H1 (cell line): ENCODE data around the gene STAT5A. TPM values are rescaled to one million over a fixed set of nuclear protein-coding genes. Genes with fewer than 3 reads are reported as not detected.

ENCODE experiments used
- CTCF ChIA-PET: fragments of 300-600 bp; sonication (Branson Sonifier 250); formaldehyde crosslinking; loops from one replicate; lab custom pipeline; 2021; ENCODE audit not compliant: partially characterized antibody; lab: Charles Lee
- POLR2A ChIA-PET: fragments of 300-600 bp; sonication (Branson Sonifier 250); formaldehyde crosslinking; loops from one replicate; lab custom pipeline; 2021; ENCODE audit warnings: inconsistent platforms; ENCODE audit not compliant: partially characterized antibody; lab: Charles Lee
- DNase-seq, 2 experiments: peaks; one replicate each; pipeline versions ENCODE4 v3.0.0 to v3.0.0-alpha.2; 2010 to 2022; ENCODE audit warnings: low spot score in 2 of 2, low read depth in 1 of 2, mixed read lengths in 1 of 2
- FAIRE-seq: peaks from 2 replicates; lab custom pipeline; 2011; peaks lifted over from hg19 to GRCh38; lab: Jason Lieb, UNC
- H2AFZ ChIP-seq: 2 replicates; pipeline ENCODE4 v1.8.1; 2012; ENCODE audit warnings: low read length, inconsistent platforms
- H2AK5ac ChIP-seq: 2 replicates; pipeline ENCODE4 v1.6.1; 2013; ENCODE audit warnings: low read depth, low read length
- H2BK120ac ChIP-seq: replicated peaks from 2 replicates; pipeline ENCODE3; 2013; ENCODE audit warnings: low read depth, low read length, inconsistent platforms
- H2BK12ac ChIP-seq: 2 replicates; pipeline ENCODE4 v1.6.1; 2013; ENCODE audit warnings: low read depth, low read length
- H2BK15ac ChIP-seq: 2 replicates; pipeline ENCODE4 v1.6.1; 2013; ENCODE audit warnings: low read length
- H2BK20ac ChIP-seq: 2 replicates; pipeline ENCODE4 v1.6.1; 2013; ENCODE audit warnings: low read length
- H2BK5ac ChIP-seq: 2 replicates; pipeline ENCODE4 v1.6.1; 2013; ENCODE audit warnings: low read depth, low read length
- H3K14ac ChIP-seq: 2 replicates; pipeline ENCODE4 v1.6.1; 2013; ENCODE audit warnings: inconsistent platforms; ENCODE audit not compliant: insufficient read length
- H3K18ac ChIP-seq: 2 replicates; pipeline ENCODE4 v1.6.1; 2013; ENCODE audit warnings: low read length; ENCODE audit errors: extremely low read depth
- H3K23ac ChIP-seq: 2 replicates; pipeline ENCODE4 v1.6.1; 2013; ENCODE audit warnings: inconsistent platforms; ENCODE audit not compliant: insufficient read length
- H3K23me2 ChIP-seq: 2 replicates; pipeline ENCODE4 v1.6.1; 2013; ENCODE audit warnings: low read depth, low read length
- H3K27ac ChIP-seq: 2 replicates; pipeline ENCODE4 v1.6.1; 2011; ENCODE audit warnings: low read depth, low read length, inconsistent platforms
- H3K27me3 ChIP-seq, 4 experiments: replicated peaks in 1 of 4; 1 replicate in 1 of 4; 2 replicates in 3 of 4; pipeline versions ENCODE4 v1.6.1 to v1.8.1; 2011 to 2013; ENCODE audit warnings: low read length in 3 of 4, mild to moderate bottlenecking in 3 of 4, inconsistent platforms in 2 of 4, mixed read lengths in 2 of 4, moderate library complexity in 1 of 4; ENCODE audit not compliant: control insufficient read depth in 3 of 4, insufficient read depth in 3 of 4; ENCODE audit errors: extremely low read depth in 1 of 4
- H3K36me3 ChIP-seq, 4 experiments: 2 replicates each; pipeline versions ENCODE4 v1.6.1 to v1.8.1; 2011 to 2013; ENCODE audit warnings: mild to moderate bottlenecking in 4 of 4, low read length in 3 of 4, moderate library complexity in 2 of 4, control low read depth in 1 of 4, inconsistent platforms in 1 of 4; ENCODE audit not compliant: insufficient read depth in 4 of 4, control insufficient read depth in 2 of 4
- H3K4ac ChIP-seq: replicated peaks from 2 replicates; pipeline ENCODE3; 2013; ENCODE audit warnings: low read length, low read depth, mixed read lengths, inconsistent platforms; ENCODE audit not compliant: insufficient read length
- H3K4me1 ChIP-seq, 4 experiments: replicated peaks in 1 of 4; 1 replicate in 1 of 4; 2 replicates in 3 of 4; pipeline versions ENCODE4 v1.6.1 to v1.8.1; 2011 to 2013; ENCODE audit warnings: low read length in 3 of 4, inconsistent platforms in 2 of 4, mixed read lengths in 1 of 4; ENCODE audit not compliant: insufficient read depth in 4 of 4, control insufficient read depth in 3 of 4
- H3K4me2 ChIP-seq, 2 experiments: 2 replicates each; pipeline versions ENCODE4 v1.6.1 to v1.8.1; 2011 to 2013; ENCODE audit warnings: low read depth in 2 of 2, low read length in 2 of 2, control low read depth in 1 of 2, inconsistent platforms in 1 of 2, mild to moderate bottlenecking in 1 of 2; ENCODE audit not compliant: insufficient read depth in 1 of 2
- H3K4me3 ChIP-seq, 4 experiments: fragments of 200-600, 300-600 bp in 1 of 4; sonication (generic), shearing (Covaris generic), sonication (Bioruptor Twin) in 1 of 4; 2 replicates each; pipeline versions ENCODE4 v1.5.1 to v1.8.1; 2011 to 2016; ENCODE audit warnings: low read length in 4 of 4, low read depth in 3 of 4, control low read depth in 2 of 4, inconsistent platforms in 2 of 4, mild to moderate bottlenecking in 2 of 4, mixed read lengths in 1 of 4, moderate library complexity in 1 of 4; ENCODE audit not compliant: insufficient read depth in 2 of 4; ENCODE audit errors: extremely low read depth in 1 of 4
- H3K56ac ChIP-seq: replicated peaks from 2 replicates; pipeline ENCODE3; 2013; ENCODE audit warnings: low read depth, mild to moderate bottlenecking, mixed read lengths, low read length, inconsistent platforms; ENCODE audit not compliant: insufficient read length
- H3K79me1 ChIP-seq: 2 replicates; pipeline ENCODE4 v1.6.1; 2013; ENCODE audit warnings: low read depth, low read length, control low read depth
- H3K79me2 ChIP-seq, 2 experiments: 2 replicates each; pipeline versions ENCODE4 v1.6.1 to v1.8.1; 2012 to 2013; ENCODE audit warnings: low read length in 2 of 2, mild to moderate bottlenecking in 2 of 2, inconsistent platforms in 1 of 2; ENCODE audit not compliant: insufficient read depth in 2 of 2, control insufficient read depth in 1 of 2
- H3K9ac ChIP-seq, 4 experiments: replicated peaks in 1 of 4; 1 replicate in 1 of 4; 2 replicates in 3 of 4; pipeline versions ENCODE4 v1.6.1 to v1.8.1; 2011 to 2013; ENCODE audit warnings: low read depth in 3 of 4, low read length in 3 of 4, control low read depth in 2 of 4, mild to moderate bottlenecking in 2 of 4, moderate library complexity in 2 of 4, inconsistent platforms in 1 of 4; ENCODE audit errors: extremely low read depth in 1 of 4
- H3K9me3 ChIP-seq, 2 experiments: 2 replicates each; pipeline versions ENCODE4 v1.6.1 to v1.8.1; 2012 to 2013; ENCODE audit warnings: mild to moderate bottlenecking in 2 of 2, moderate library complexity in 2 of 2, control low read depth in 1 of 2, inconsistent platforms in 1 of 2, low read depth in 1 of 2, low read length in 1 of 2, mixed read lengths in 1 of 2; ENCODE audit not compliant: insufficient read depth in 2 of 2
- H4K20me1 ChIP-seq, 2 experiments: replicated peaks in 1 of 2; 2 replicates each; pipeline versions ENCODE3 to v1.8.1; 2011 to 2013; ENCODE audit warnings: inconsistent platforms in 2 of 2, low read length in 2 of 2, mild to moderate bottlenecking in 1 of 2; ENCODE audit not compliant: insufficient read depth in 2 of 2, control insufficient read depth in 1 of 2
- H4K5ac ChIP-seq: 2 replicates; pipeline ENCODE4 v1.6.1; 2013; ENCODE audit warnings: low read length, low read depth, mixed read lengths, inconsistent platforms; ENCODE audit not compliant: insufficient read length
- H4K8ac ChIP-seq: 2 replicates; pipeline ENCODE4 v1.8.0; 2013; ENCODE audit warnings: mild to moderate bottlenecking, moderate library complexity, low read length, inconsistent platforms; ENCODE audit not compliant: insufficient read depth; ENCODE audit errors: extremely low read depth
- H4K91ac ChIP-seq: replicated peaks from 2 replicates; pipeline ENCODE3; 2013; ENCODE audit warnings: low read length, mixed read lengths, inconsistent platforms; ENCODE audit not compliant: insufficient read length
- ASH2L ChIP-seq: fragments of 200-600, 300-600 bp; sonication (generic); IDR thresholded peaks from one replicate; pipeline ENCODE4 v1.7.1; 2017; ENCODE audit warnings: low read length
- BRCA1 ChIP-seq: IDR thresholded peaks from 2 replicates; pipeline ENCODE4 v1.6.1; 2012; ENCODE audit warnings: low read depth, low read length, improper control_type of control experiment
- CEBPB ChIP-seq: IDR thresholded peaks from 2 replicates; pipeline ENCODE4 v1.6.1; 2012; ENCODE audit warnings: low read depth, low read length
- EGR1 ChIP-seq: IDR thresholded peaks from 2 replicates; pipeline ENCODE4 v1.6.1; 2011; ENCODE audit warnings: low read depth, low read length, borderline replicate concordance
- GABPA ChIP-seq: IDR thresholded peaks from 2 replicates; pipeline ENCODE4 v1.6.1; 2011; ENCODE audit warnings: mild to moderate bottlenecking, low read length, moderate library complexity, borderline replicate concordance; ENCODE audit not compliant: insufficient read depth
- HDAC6 ChIP-seq: IDR thresholded peaks from one replicate; pipeline ENCODE4 v1.7.1; 2012; ENCODE audit warnings: low read depth, mild to moderate bottlenecking, inconsistent platforms, low read length, moderate library complexity
- MAX ChIP-seq: IDR thresholded peaks from 2 replicates; pipeline ENCODE4 v1.6.1; 2012; ENCODE audit warnings: inconsistent platforms
- SIRT6 ChIP-seq: IDR thresholded peaks from one replicate; pipeline ENCODE4 v1.7.1; 2012; ENCODE audit warnings: low read length, inconsistent platforms
- SP2 ChIP-seq: IDR thresholded peaks from 2 replicates; pipeline ENCODE4 v1.6.1; 2012; ENCODE audit warnings: mild to moderate bottlenecking, low read length, inconsistent platforms
- TAF1 ChIP-seq: IDR thresholded peaks from 2 replicates; pipeline ENCODE4 v1.6.1; 2011; ENCODE audit warnings: mild to moderate bottlenecking, low read depth, low read length
- TBP ChIP-seq: IDR thresholded peaks from 2 replicates; pipeline ENCODE4 v1.6.1; 2011; ENCODE audit warnings: low read depth, low read length, improper control_type of control experiment
- USF2 ChIP-seq: IDR thresholded peaks from 2 replicates; pipeline ENCODE4 v1.6.1; 2011; ENCODE audit warnings: low read length, improper control_type of control experiment
- WGBS, 2 experiments: shearing (Covaris generic) in 1 of 2; methylation state at CpG; one replicate each; pipeline versions ENCODE4 v1.1.6 to v1.1.7; 2013 to 2015; ENCODE audit warnings: low lambda C conversion rate in 2 of 2, mixed read lengths in 2 of 2, inconsistent platforms in 1 of 2, low coverage in 1 of 2, missing lambda C conversion rate in 1 of 2; ENCODE audit not compliant: insufficient replicate concordance in 2 of 2, insufficient coverage in 1 of 2, insufficient read length in 1 of 2; ENCODE audit errors: extremely low coverage in 1 of 2, missing lambda C conversion rate in 1 of 2; 5-methylcytosine and 5-hydroxymethylcytosine counted together
- polyA plus RNA-seq, 7 experiments: library from polyadenylated mRNA; depleted of rRNA in 3 of 7; stranded (reverse) in 5 of 7; unstranded in 2 of 7; fragments of >200 nt in 5 of 7; fragments of 200-250 nt in 2 of 7; gene quantifications; 1 replicate in 5 of 7; 2 replicates in 1 of 7; 4 replicates in 1 of 7; pipeline versions ENCODE4 v1.2.1 to v1.2.3, GENCODE V29; 2011 to 2013; ENCODE audit warnings: missing spikeins in 2 of 7, mixed read lengths in 2 of 7
- total RNA-seq: library from RNA; stranded (reverse); fragmentation: NEBNext Ultra II Directional; extraction: Animal tissue kit (Norgen Biotek cat#: 25700); gene quantifications from 2 replicates; pipeline ENCODE4 v1.2.1, GENCODE V29; 2021

STAT5A gene
- total and polyA plus RNA-seq, 2 of the 8 experiments (the other 6 are each of a cell fraction or from before 2014, with no cell fraction given) = 4.2 to 5.4 TPM

DNA sequence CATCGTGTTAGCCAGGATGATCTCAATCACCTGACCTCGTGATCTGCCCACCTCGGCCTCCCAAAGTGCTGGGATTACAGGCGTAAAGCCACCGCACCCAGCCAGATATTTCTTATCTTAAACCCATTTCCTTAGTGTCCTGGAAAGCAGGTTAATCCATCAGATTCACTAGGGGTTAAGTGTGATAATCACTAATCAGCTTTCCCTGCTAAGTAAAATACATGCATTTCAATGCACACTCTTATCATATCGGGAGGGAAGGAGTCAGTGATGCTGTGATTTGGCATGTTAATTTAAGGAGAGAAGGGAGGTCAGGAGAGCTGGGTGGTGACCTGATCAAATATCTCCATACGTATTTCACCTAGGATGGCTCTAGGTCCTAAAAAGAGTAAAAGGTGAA is 70.8 kb downstream of the STAT5A start:
- POLR2A ChIA-PET = interaction anchor here (0.5 to 2.6 kb wide), 2 partner anchors 25 to 30 kb away, joined by 4 to 7 read pairs; no protein-coding TSS in a partner anchor

More for the DNA sequence above, 70.8 kb downstream of the STAT5A start:
- Histone ChIP-seq H3K27me3 (no peaks in the 10 kb centered on the region), H3K27ac (no peak overlapping the region), H2AFZ (no peak overlapping the region), H3K9me3 (no peaks in the 10 kb centered on the region), H2BK120ac (no peak overlapping the region), H4K5ac (no peak overlapping the region), H3K56ac (no peak overlapping the region), H3K4ac (no peak overlapping the region), H3K14ac (no peak overlapping the region), H4K20me1 (peaks cover 15 to 29% of the 10 kb centered on the region in 2 experiments), H3K23me2 (no peaks in the 10 kb centered on the region; the same call in 1 of the 2 replicates), H3K4me3 (no peak overlapping the region), H2AK5ac (no peak overlapping the region), H4K8ac (no peak overlapping the region), H3K23ac (no peak overlapping the region), H3K79me2 (peaks cover 11 to 90% of the 10 kb centered on the region in 2 experiments), H2BK20ac (no peak overlapping the region), H3K4me1 (peaks cover 4 to 19% (median 14%) of the 10 kb centered on the region in 4 experiments), H2BK12ac (no peak overlapping the region), H3K9ac (no peak overlapping the region), H3K79me1 (peaks cover 22% of the 10 kb centered on the region), H3K36me3 (no peaks in the 10 kb centered on the region), H3K18ac (no peak overlapping the region), H2BK5ac (no peak overlapping the region), H4K91ac (no peak overlapping the region), H2BK15ac (no peak overlapping the region), H3K4me2 (no peak overlapping the region)
- DNase-seq (no peak), FAIRE-seq (no peak)
- CTCF ChIA-PET = interaction anchor here (0.7 to 2.2 kb wide), 12 partner anchors 9 to 137 kb away, joined by 3 to 10 read pairs (median 4); no protein-coding TSS in a partner anchor
- no peak for TF ChIP-seq HDAC6
- no peak for TF ChIP-seq SIRT6
- TF ChIP-seq TBP = no peak
- no peak for TF ChIP-seq MAX
- TF ChIP-seq USF2 = no peak
- TF ChIP-seq EGR1 = no peak
- TF ChIP-seq BRCA1 = no peak
- no peak for TF ChIP-seq ASH2L
- no peak for TF ChIP-seq CEBPB
- TF ChIP-seq GABPA = no peak
- no peak for TF ChIP-seq SP2
- TF ChIP-seq TAF1 = no peak
- WGBS, 2 experiments = 93% methylated on average over 7 of the region's 7 CpGs; no CpG with 5 or more reads in 1 of the 2 experiments
